GM19035 (cell line): ENCODE measurements around the gene BRINP3.

Experiments used
- ATAC-seq: cut with Tn5 transposase; IDR thresholded peaks from one replicate; pipeline ENCODE4 v1.9.1; 2021; ENCODE audit not compliant: unreplicated experiment

The BRINP3 gene

GRCh38 chr1:190193508-190194115, 284.1 kb downstream of the BRINP3 start:
- no peak for ATAC-seq

DNA sequence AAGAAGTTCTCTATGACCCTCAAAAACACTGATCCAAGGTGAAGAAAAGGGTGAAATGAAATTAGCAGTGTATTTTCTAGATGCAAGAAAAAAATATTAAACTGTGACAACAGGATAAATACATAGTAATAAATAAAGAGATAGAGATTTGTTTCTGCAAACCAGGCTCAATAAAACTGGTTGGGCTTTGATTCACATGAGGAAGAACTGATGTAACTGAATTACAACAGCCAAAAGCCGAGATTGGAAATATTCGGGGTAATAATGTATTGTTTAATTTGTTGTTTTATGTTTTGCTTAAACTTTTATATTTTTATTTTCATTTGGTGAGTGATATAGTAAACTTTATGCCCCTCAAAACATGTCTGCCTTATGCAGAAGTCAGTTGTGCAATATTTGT, 285.0 kb downstream of the BRINP3 start:
- ATAC-seq, result no peak

DNA sequence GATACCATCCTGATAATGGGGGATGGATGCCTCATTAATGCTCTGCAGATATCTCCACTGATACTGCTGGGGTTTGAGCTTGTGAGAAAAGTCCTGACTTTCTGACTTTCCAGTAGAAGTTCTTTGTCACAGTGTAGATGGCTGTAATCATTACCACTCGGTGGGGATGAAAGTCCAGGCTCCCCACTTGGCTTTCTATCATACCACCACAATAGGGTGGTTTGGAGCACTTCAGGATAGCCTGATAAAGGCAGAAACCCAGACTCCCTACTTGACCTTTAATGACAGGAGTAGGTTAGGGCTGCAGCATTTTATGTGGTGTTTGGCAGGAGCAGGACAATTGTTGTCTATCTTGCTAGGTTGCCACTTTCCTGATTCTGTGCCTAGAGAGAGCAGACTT, 294.1 kb downstream of the BRINP3 start:
- ATAC-seq, result no peak

DNA sequence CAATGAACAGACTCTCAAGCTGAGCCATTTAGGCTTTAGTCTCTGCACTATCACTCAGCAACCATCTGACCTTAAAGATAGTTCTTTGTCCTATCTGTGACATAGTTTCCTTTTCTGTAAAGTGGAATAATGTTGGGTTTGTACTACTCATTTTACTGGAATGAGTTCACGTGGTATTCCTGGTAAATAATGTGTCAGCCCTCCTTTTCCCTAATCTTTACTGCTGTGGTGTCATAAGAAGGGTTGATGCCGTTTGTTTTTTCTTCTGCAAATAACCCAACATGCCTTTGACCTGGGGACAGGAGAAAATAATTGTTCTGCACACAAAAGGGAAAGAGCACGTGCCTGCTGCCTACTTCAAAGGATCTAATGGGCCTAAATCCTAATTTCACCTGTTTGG, 297.8 kb downstream of the BRINP3 start:
- no peak for ATAC-seq

- ATAC-seq, result no peak
Measured at GRCh38 chr1:190178827-190179226, 298.8 kb downstream of the BRINP3 start.

DNA sequence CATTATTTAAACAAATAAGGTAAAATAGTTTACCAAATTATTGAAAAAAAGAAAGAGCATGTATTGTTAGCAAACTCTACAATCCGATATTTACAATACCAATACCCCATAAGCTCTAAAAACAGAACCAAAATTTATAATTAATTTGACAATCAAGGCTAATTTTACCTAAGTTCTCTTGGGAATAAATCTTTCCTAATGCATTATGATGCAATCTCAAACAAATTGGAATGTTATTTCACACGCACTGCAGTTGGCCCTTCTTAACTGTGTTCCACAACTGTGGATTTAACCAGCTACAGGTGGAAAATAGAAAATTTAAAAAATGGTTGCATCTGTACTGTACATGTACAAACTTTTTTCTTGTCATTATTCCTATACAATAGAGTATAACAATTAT, 300.1 kb downstream of the BRINP3 start:
- no peak for ATAC-seq

DNA sequence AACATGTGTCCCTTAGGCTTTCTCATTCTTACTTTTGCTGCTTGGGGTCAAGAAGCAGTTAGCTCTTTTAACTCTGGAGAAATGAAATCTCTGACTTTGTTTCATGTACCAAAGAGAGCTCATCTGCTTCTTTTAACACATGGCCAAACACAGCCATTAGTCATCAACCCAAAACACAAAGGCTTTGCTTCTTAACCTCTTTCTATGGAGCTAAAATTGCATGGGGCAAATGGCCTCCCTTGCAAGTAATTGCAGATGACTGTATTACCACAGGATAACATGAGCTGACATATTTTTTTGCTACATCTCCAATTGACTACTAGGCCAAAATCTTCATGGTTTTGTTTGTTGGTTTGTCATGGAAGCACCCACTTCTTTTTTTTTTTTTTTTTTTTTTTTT, 300.9 kb downstream of the BRINP3 start:
- ATAC-seq, result no peak

DNA sequence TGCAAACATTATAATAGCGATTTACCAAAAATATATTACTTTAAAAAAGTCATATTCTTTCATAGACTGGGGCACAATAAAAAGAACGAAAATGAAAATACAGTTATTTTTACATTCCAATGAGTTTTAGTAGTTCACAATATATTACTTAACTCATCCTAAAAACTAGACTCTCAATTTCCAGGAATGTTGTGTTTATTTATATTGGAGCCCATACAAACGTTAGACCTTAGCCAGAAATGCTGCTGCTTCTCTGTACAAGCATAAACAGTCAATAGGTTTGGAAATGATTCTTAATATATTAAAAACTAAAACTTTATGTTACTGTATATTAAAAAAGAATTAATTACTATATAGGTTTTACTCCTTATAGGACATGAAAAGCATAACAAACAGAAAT, 302.3 kb downstream of the BRINP3 start:
- no peak for ATAC-seq

- ATAC-seq, result no peak
Measured at GRCh38 chr1:190172651-190173430, 304.8 kb downstream of the BRINP3 start.

GRCh38 chr1:190170321-190170720, 307.3 kb downstream of the BRINP3 start:
- no peak for ATAC-seq

DNA sequence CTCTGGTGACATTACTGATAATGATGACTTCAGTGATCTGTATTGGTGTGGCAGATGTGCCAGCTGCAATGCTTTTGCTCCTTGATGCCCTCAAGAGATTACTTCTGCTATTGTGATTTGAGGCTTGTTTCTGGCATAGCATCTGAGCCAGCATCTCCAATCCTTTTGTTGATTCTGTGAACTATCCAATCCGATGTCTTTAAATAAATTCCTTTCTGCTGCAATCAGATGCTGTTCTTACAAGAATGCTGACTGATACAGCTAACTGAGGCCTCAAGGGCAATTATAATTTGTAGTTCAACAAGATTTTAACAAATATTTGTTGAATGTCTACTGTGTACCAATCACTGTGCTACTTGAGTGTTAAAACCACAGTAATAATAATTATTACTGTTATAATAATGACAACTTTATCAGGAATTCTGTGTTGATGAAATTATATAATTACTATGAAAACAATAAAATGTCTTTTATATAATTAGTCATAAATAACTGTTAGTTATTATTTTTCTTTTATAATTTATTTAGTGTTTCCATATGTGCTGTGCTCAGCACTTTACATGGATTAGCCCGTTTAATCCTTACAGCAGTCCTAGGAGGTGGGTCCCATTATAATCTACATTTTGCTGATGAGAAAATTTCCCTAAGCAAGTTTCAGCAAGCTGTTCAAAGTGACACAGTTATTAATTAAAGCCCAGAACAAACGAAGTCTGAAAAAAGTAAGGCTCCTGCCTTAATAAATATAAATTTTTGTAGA, 308.2 kb downstream of the BRINP3 start:
- no peak for ATAC-seq

- ATAC-seq, result no peak
Measured at GRCh38 chr1:190168893-190169280, 308.8 kb downstream of the BRINP3 start.

- no peak for ATAC-seq
Measured at GRCh38 chr1:190168116-190168892, 309.4 kb downstream of the BRINP3 start.

- ATAC-seq, result no peak
Measured at GRCh38 chr1:190159146-190159545, 318.5 kb downstream of the BRINP3 start.

- no peak for ATAC-seq
Measured at GRCh38 chr1:190154744-190155143, 322.9 kb downstream of the BRINP3 start.

- no peak for ATAC-seq
Measured at GRCh38 chr1:190147616-190148015, 330.0 kb downstream of the BRINP3 start.

DNA sequence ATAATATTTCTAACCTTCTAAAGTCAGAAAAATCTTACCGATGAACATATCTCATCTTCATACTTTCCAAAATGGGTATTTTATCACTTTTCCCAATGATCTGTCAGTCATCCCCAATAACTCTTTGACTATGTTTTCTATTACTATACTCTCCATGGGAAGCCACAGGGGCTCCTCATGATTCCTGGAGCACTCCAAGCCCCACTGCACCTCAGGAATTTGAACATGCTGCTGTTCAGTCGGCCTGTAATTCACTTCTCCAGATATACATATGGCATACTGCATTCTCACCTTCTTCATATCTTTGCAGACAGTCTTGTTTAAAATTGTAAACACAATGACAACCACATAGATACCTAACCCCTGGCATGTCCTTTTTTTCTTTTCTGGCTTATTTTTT, 333.0 kb downstream of the BRINP3 start:
- ATAC-seq, result no peak

GRCh38 chr1:190140644-190141043, 337.0 kb downstream of the BRINP3 start:
- ATAC-seq, result no peak

DNA sequence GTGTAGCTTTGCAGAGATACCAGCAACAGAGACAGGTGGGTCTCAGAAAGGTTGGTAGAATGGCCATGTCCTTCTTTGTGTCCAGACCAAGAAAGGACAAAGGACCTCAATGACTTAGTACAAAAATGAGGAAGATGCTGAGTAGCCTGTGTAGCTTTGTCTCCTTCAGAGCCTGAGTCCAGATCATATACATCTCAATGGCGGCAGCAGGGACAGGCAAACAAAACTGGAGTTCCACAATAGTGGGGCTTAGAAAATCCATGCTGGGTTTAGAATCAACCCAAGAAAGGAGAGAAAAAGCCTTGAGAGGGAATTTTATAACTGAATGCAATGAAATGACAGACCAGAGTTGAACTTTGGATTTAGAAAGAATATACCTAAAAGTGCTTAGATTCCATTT, 339.0 kb downstream of the BRINP3 start:
- ATAC-seq, result no peak

- ATAC-seq, result no peak
Measured at GRCh38 chr1:190138266-190138665, 339.4 kb downstream of the BRINP3 start.

DNA sequence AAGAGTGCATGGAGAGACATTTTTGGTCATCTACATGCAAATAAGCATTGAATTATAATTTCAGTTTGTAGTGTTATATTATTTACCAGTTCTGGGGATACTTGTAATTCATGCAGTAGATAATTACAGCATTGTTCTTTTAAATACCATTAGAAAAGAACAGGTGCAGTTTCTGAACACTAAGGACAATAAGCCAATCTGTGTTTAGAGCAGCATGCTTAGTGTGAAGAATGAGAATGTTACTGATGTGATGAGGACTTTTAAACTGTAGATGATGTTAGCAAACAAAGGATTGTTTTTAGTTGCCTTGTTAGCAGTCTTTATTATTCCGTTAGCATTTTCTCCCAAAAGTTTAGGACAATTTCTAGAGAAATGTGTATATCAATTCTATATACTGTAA, 348.3 kb downstream of the BRINP3 start:
- no peak for ATAC-seq
